K562 (cell line): Measurements from ENCODE around the gene CCDC60. TPM values are rescaled to one million over a fixed set of nuclear protein-coding genes. Genes with fewer than 3 reads are reported as not detected.

Source experiments
- ATAC-seq: fragments of 200-7000 bp; cut with Tn5 transposase; 3 replicates; pipeline ENCODE4 v1.9.1; 2020; ENCODE audit warnings: moderate library complexity
- BruUV-seq: library from RNA; stranded (reverse); fragments of 400-500 nt; replicated peaks from 2 replicates; lab custom pipeline; 2021; lab: Mats Ljungman, UMichigan
- CTCF ChIA-PET: fragments of 300-600 bp; formaldehyde crosslinking; extraction: SDS; loops from one replicate; lab custom pipeline; 2021; ENCODE audit warnings: low intra/inter-chr PET ratio; lab: Yijun Ruan, JAX
- POLR2A ChIA-PET: fragments of 300-600, 350-650 bp; sonication (Branson Sonifier 250); formaldehyde crosslinking; extraction: SDS; loops from one replicate; lab custom pipeline; 2021; ENCODE audit warnings: antibody characterized with exemption, inconsistent platforms; lab: Yijun Ruan, JAX
- DNase-seq, 4 experiments: peaks; one replicate each; pipeline versions ENCODE4 v3.0.0 to v3.0.0-alpha.2; 2011 to 2018; ENCODE audit warnings: low spot score in 3 of 4, mixed read lengths in 3 of 4; ENCODE audit errors: extremely low read depth in 1 of 4
- FAIRE-seq: peaks from 2 replicates; lab custom pipeline; 2011; peaks lifted over from hg19 to GRCh38; lab: Jason Lieb, UNC
- H2AFZ ChIP-seq: 2 replicates; pipeline ENCODE4 v1.6.0; 2011; ENCODE audit warnings: low read depth, low read length, control low read depth, inconsistent platforms
- H3K27ac ChIP-seq: fragments of 200-600 bp; 3 replicates; pipeline ENCODE4 v1.8.0; 2011; ENCODE audit warnings: low read depth, mild to moderate bottlenecking, control low read depth, inconsistent platforms, low read length, moderate library complexity, mixed read lengths; ENCODE audit errors: extremely low read depth
- H3K27me3 ChIP-seq, 2 experiments: fragments of 300-600 bp in 1 of 2; 2 replicates in 1 of 2; 3 replicates in 1 of 2; pipeline versions ENCODE4 v1.6.0 to v1.8.0; 2011; ENCODE audit warnings: inconsistent platforms in 2 of 2, low read length in 2 of 2, mild to moderate bottlenecking in 1 of 2, mixed read lengths in 1 of 2, moderate library complexity in 1 of 2; ENCODE audit not compliant: control insufficient read depth in 2 of 2, insufficient read depth in 2 of 2
- H3K36me3 ChIP-seq: fragments of 300-600 bp; 3 replicates; pipeline ENCODE4 v1.8.0; 2011; ENCODE audit warnings: mild to moderate bottlenecking, low read length, inconsistent platforms; ENCODE audit not compliant: control insufficient read depth, insufficient read depth
- H3K4me1 ChIP-seq, 2 experiments: fragments of 200-600 bp in 1 of 2; replicated peaks in 1 of 2; 2 replicates in 1 of 2; 3 replicates in 1 of 2; pipeline versions ENCODE4 v1.5.1 to v1.8.0; 2011; ENCODE audit warnings: inconsistent platforms in 2 of 2, low read length in 2 of 2, mild to moderate bottlenecking in 1 of 2, mixed read lengths in 1 of 2, moderate library complexity in 1 of 2; ENCODE audit not compliant: control insufficient read depth in 2 of 2, insufficient read depth in 2 of 2
- H3K4me2 ChIP-seq: 2 replicates; pipeline ENCODE4 v1.6.1; 2011; ENCODE audit warnings: low read length, control low read depth, inconsistent platforms, mixed read lengths; ENCODE audit not compliant: insufficient read depth
- H3K4me3 ChIP-seq: fragments of 200-600 bp; sonication (generic), shearing (Covaris generic); 2 replicates; pipeline ENCODE4 v1.5.1; 2016; ENCODE audit warnings: control low read depth, inconsistent platforms
- H3K79me2 ChIP-seq: fragments of 200-600 bp; 3 replicates; pipeline ENCODE4 v1.8.0; 2011; ENCODE audit warnings: low read length, inconsistent platforms; ENCODE audit not compliant: control insufficient read depth, insufficient read depth
- H3K9ac ChIP-seq, 2 experiments: 2 replicates each; pipeline versions ENCODE4 v1.6.0 to v1.6.1; 2011; ENCODE audit warnings: low read depth in 2 of 2, low read length in 2 of 2, control low read depth in 1 of 2, inconsistent platforms in 1 of 2, mild to moderate bottlenecking in 1 of 2, mixed read lengths in 1 of 2; ENCODE audit not compliant: insufficient read depth in 1 of 2
- H3K9me1 ChIP-seq: one replicate; pipeline ENCODE4 v1.6.0; 2011; ENCODE audit warnings: inconsistent platforms, mild to moderate bottlenecking, low read length, moderate library complexity; ENCODE audit not compliant: control insufficient read depth, insufficient read depth
- H3K9me3 ChIP-seq: replicated peaks from 2 replicates; pipeline ENCODE4 v1.5.1; 2011; ENCODE audit warnings: low read depth, low read length, inconsistent platforms; ENCODE audit not compliant: control insufficient read depth, insufficient read depth
- H4K20me1 ChIP-seq: replicated peaks from 2 replicates; pipeline ENCODE4 v1.6.1; 2011; ENCODE audit warnings: low read length, inconsistent platforms, mixed read lengths; ENCODE audit not compliant: control insufficient read depth, insufficient read depth
- ATF1 ChIP-seq, 2 experiments: fragments of 450-650 bp in 1 of 2; IDR thresholded peaks; 2 replicates each; pipeline ENCODE4 v1.6.1; 2016; ENCODE audit warnings: missing compliant biosample characterization in 1 of 2, missing genetic modification characterization in 1 of 2
- ATF7 ChIP-seq: fragments of 450-650 bp; IDR thresholded peaks from 2 replicates; pipeline ENCODE4 v1.7.1; 2014; ENCODE audit warnings: mild to moderate bottlenecking, moderate library complexity
- CC2D1A ChIP-seq: fragments of 450-650 bp; IDR thresholded peaks from 2 replicates; pipeline ENCODE4 v1.6.1; 2017; ENCODE audit warnings: mild to moderate bottlenecking
- CREM ChIP-seq: IDR thresholded peaks from 2 replicates; pipeline ENCODE4 v1.6.1; 2014; ENCODE audit warnings: antibody characterized with exemption, low read depth
- E2F3 ChIP-seq: fragments of 250-450 bp; sonication (Bioruptor Pico); IDR thresholded peaks from 2 replicates; pipeline ENCODE4 v1.4.0; 2020; ENCODE audit warnings: mild to moderate bottlenecking
- FOSL1 ChIP-seq: fragments of 200-800 bp; sonication (Bioruptor generic); conservative IDR thresholded peaks from 2 replicates; pipeline ENCODE4 v1.6.1; 2016; ENCODE audit warnings: missing genetic modification characterization, missing compliant biosample characterization
- HBP1 ChIP-seq: fragments of 450-650 bp; formaldehyde crosslinking; IDR thresholded peaks from 2 replicates; pipeline ENCODE4 v1.4.0; 2022; ENCODE audit warnings: missing genetic modification characterization
- JUN ChIP-seq, 2 experiments: sonication (generic) in 1 of 2; formaldehyde crosslinking in 1 of 2; IDR thresholded peaks; 2 replicates each; pipeline versions ENCODE4 v1.6.1 to v1.8.0; 2012 to 2022; ENCODE audit warnings: borderline replicate concordance in 2 of 2, mild to moderate bottlenecking in 2 of 2, improper control_type of control experiment in 1 of 2, low read depth in 1 of 2, low read length in 1 of 2, missing genetic modification reagents in 1 of 2
- JUND ChIP-seq, 2 experiments: IDR thresholded peaks; 2 replicates in 1 of 2; 3 replicates in 1 of 2; pipeline ENCODE4 v1.6.1; 2011; ENCODE audit warnings: borderline replicate concordance in 2 of 2, low read depth in 2 of 2, low read length in 2 of 2, improper control_type of control experiment in 1 of 2, missing biosample characterization in 1 of 2, missing genetic modification characterization in 1 of 2, missing genetic modification reagents in 1 of 2
- KHSRP ChIP-seq: fragments of 450-650 bp; IDR thresholded peaks from 2 replicates; pipeline ENCODE4 v1.6.1; 2017
- NEUROD1 ChIP-seq: fragments of 150-350 bp; IDR thresholded peaks from 2 replicates; pipeline ENCODE4 v1.6.1; 2014; ENCODE audit warnings: borderline replicate concordance, low read length, low read depth; ENCODE audit not compliant: partially characterized antibody
- NUFIP1 ChIP-seq: fragments of 450-650 bp; IDR thresholded peaks from 2 replicates; pipeline ENCODE4 v1.6.1; 2018; ENCODE audit not compliant: partially characterized antibody
- PTTG1 ChIP-seq: fragments of 450-650 bp; IDR thresholded peaks from 2 replicates; pipeline ENCODE4 v1.6.1; 2016; ENCODE audit warnings: low read depth, mild to moderate bottlenecking, missing genetic modification characterization, missing compliant biosample characterization
- SIRT6 ChIP-seq: IDR thresholded peaks from one replicate; pipeline ENCODE4 v1.6.1; 2012; ENCODE audit warnings: low read depth, mild to moderate bottlenecking, control low read depth, inconsistent platforms, low read length, moderate library complexity
- SMAD1 ChIP-seq: fragments of 150-350 bp; IDR thresholded peaks from 2 replicates; pipeline ENCODE4 v1.6.1; 2014; ENCODE audit warnings: low read length, low read depth; ENCODE audit not compliant: partially characterized antibody
- STAT5A ChIP-seq: IDR thresholded peaks from 2 replicates; pipeline ENCODE4 v1.6.1; 2012; ENCODE audit warnings: low read length, inconsistent platforms, borderline replicate concordance
- ZEB2 ChIP-seq: fragments of 450-650 bp; IDR thresholded peaks from 2 replicates; pipeline ENCODE4 v1.6.1; 2016
- ZNF12 ChIP-seq: sonication (generic); formaldehyde crosslinking; IDR thresholded peaks from 2 replicates; pipeline ENCODE4 v1.4.0; 2020; ENCODE audit warnings: mild to moderate bottlenecking, missing genetic modification reagents
- ZNF133 ChIP-seq: fragments of 250-450 bp; sonication (Bioruptor Pico); IDR thresholded peaks from 2 replicates; pipeline ENCODE4 v1.4.0; 2020; ENCODE audit warnings: mild to moderate bottlenecking
- ZNF830 ChIP-seq: fragments of 250-450 bp; sonication (Bioruptor Pico); IDR thresholded peaks from 2 replicates; pipeline ENCODE4 v1.5.0; 2021; ENCODE audit warnings: mild to moderate bottlenecking
- whole genome bisulfite sequencing: fragments of 100-300 bp; shearing (Covaris generic); methylation state at CpG from one replicate; pipeline ENCODE4 v1.1.6; 2016; ENCODE audit warnings: low coverage, mixed read lengths; ENCODE audit not compliant: insufficient coverage; ENCODE audit errors: missing lambda C conversion rate; 5-methylcytosine and 5-hydroxymethylcytosine counted together
- in situ Hi-C: fragments of 300-500 bp; cut with MboI; formaldehyde crosslinking; loops from 4 replicates; pipeline ENCODE4 v1.15.0; 2018; ENCODE audit warnings: inconsistent platforms, mixed read lengths
- intact Hi-C: fragments of 100-400 bp; cut with micrococcal nuclease; formaldehyde crosslinking; loops from 2 replicates; pipeline ENCODE4 v1.14.2; 2022
- polyA plus RNA-seq, 8 experiments: library from polyadenylated mRNA; depleted of rRNA in 4 of 8; stranded (reverse) in 5 of 8; unstranded in 3 of 8; fragments of >200 nt; fragmentation: Nextera tagmentation in 2 of 8; fragmentation: Illumina TruSeq in 1 of 8; extraction: Ambion mirVana in 2 of 8; extraction: Trizol in 1 of 8; gene quantifications; 2 replicates each; pipeline versions ENCODE4 v1.2.1 to v1.2.3, GENCODE V29; 2011 to 2014; ENCODE audit warnings: inconsistent platforms in 1 of 8, missing spikeins in 1 of 8
- total RNA-seq, 7 experiments: library from RNA; depleted of rRNA in 6 of 7; stranded (reverse); fragments of >200 nt in 6 of 7; fragmentation: Illumina TruSeq in 2 of 7; extraction: Trizol in 2 of 7; gene quantifications; 2 replicates each; pipeline versions ENCODE4 v1.2.1 to v1.2.3, GENCODE V29; 2011 to 2021; ENCODE audit warnings: low replicate concordance in 1 of 7
- TF ChIP-seq, protein P1 (sequence below), 2 experiments: fragments of 450-650 bp in 1 of 2; sonication (generic) in 1 of 2; formaldehyde crosslinking in 1 of 2; IDR thresholded peaks in 1 of 2; conservative IDR thresholded peaks in 1 of 2; 2 replicates each; pipeline versions ENCODE4 v1.6.1 to v1.8.1; 2016 to 2023; ENCODE audit warnings: mild to moderate bottlenecking in 2 of 2, moderate library complexity in 2 of 2, inconsistent platforms in 1 of 2, missing genetic modification reagents in 1 of 2

CCDC60 gene
- total and polyA plus RNA-seq, 9 of the 15 experiments (the other 6 are each of a cell fraction or from before 2014, with no cell fraction given) = not detected

GRCh38 chr12:119340578-119340977 lies 6.0 kb downstream of the CCDC60 start:
- intact Hi-C loops = no loop called here
- WGBS = 3% methylated on average over 7 of the region's 7 CpGs

More at GRCh38 chr12:119340578-119340977, 6.0 kb downstream of the CCDC60 start:
- CTCF ChIA-PET = interaction anchor here (0.6 kb wide), 1 partner anchor 1113 kb away, joined by 5 read pairs; no protein-coding TSS in a partner anchor
- FAIRE-seq (no peak), ATAC-seq (no peak; the same call in 2 of the 3 replicates), DNase-seq (peak; percentile 13 to 26 (median 23))
- Histone ChIP-seq H3K27me3 (peaks cover 4 to 8% of the 10 kb centered on the region in 2 experiments; a peak in 3 of 5 replicates), H3K9me3 (no peaks in the 10 kb centered on the region), H3K4me2 (no peak overlapping the region), H3K27ac (no peak overlapping the region), H3K79me2 (no peaks in the 10 kb centered on the region), H4K20me1 (no peaks in the 10 kb centered on the region), H3K36me3 (no peaks in the 10 kb centered on the region), H3K9ac (no peak overlapping the region), H2AFZ (no peak overlapping the region), H3K4me1 (no peaks in the 10 kb centered on the region), H3K9me1 (no peaks in the 10 kb centered on the region), H3K4me3 (no peak overlapping the region)
- no TSS peak for BruUV-seq
- TF ChIP-seq CC2D1A (no peak), ZNF133 (no peak), PTTG1 (tag) (no peak), NEUROD1 (no peak), STAT5A (no peak), HBP1 (no peak), ZEB2 (no peak), ZNF830 (CRISPR knock-in tag) (no peak), KHSRP (no peak), JUN (IDR thresholded peaks at IDR 0.05; ENCODE audit: borderline replicate concordance, low read depth, low read length) (0 out of 2 replicates have a peak, but pooled peaks have one; percentile 43), JUN (CRISPR knock-in tag; IDR thresholded peaks at IDR 0.05; ENCODE audit: borderline replicate concordance) (no peak), SMAD1 (no peak), ZNF12 (CRISPR knock-in tag) (no peak), FOSL1 (peak; percentile 36), ATF1 (CRISPR knock-in tag; IDR thresholded peaks at IDR 0.05) (no peak), ATF1 (tag; IDR thresholded peaks at IDR 0.05) (peak; percentile 55; the same call in 1 of the 2 replicates), NUFIP1 (no peak), ATF7 (peak; percentile 91), SIRT6 (no peak), JUND (IDR thresholded peaks at IDR 0.05; ENCODE audit: borderline replicate concordance, low read depth, low read length) (peak; percentile 67), JUND (tag; IDR thresholded peaks at IDR 0.05; ENCODE audit: borderline replicate concordance, low read depth, low read length) (peak; percentile 80), E2F3 (CRISPR knock-in tag) (no peak), CREM (peak; percentile 42; the same call in 1 of the 2 replicates)
- TF ChIP-seq, protein P1, sequence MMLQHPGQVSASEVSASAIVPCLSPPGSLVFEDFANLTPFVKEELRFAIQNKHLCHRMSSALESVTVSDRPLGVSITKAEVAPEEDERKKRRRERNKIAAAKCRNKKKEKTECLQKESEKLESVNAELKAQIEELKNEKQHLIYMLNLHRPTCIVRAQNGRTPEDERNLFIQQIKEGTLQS (IDR thresholded peaks at IDR 0.05) = peak; percentile 87
- TF ChIP-seq, protein P1 (CRISPR knock-in tag; conservative IDR thresholded peaks at IDR 0.05) = no peak
- POLR2A ChIA-PET = no interaction called here
- in situ Hi-C loops = no loop called here
